ENCODE data around the gene THSD7A.
A peak's percentile ranks its signal among the peaks of the same experiment; 100 is the strongest.

Gene THSD7A

DNA sequence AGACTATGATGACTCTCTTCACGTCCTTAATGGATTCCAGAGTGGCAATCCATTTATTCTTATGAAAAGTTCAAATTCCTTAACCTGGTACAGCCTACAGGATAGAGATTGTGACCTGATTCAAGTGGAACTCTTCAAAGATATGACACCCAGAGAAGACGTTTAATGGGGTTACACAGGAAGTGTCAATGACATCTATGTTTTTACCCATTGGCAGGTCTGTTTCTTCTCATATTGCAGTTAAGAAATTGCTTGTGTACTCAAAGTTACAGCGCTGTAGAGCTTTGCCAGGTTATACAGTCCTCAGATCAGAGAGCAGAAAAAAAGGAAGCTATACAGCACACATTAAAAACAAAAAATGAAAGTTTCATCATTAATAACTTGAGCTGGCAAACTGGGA is 367.4 kb downstream of the THSD7A start:
- TF ChIP-seq POLR2AphosphoS5 (IDR thresholded peaks at IDR 0.05; ENCODE audit: low read depth, low read length) (no peak), FOXP2 (optimal IDR thresholded peaks at IDR 0.05; ENCODE audit: borderline replicate concordance, extremely low read depth, extremely low read length, insufficient read depth) (no peak), SIN3A (IDR thresholded peaks at IDR 0.05; ENCODE audit: borderline replicate concordance, insufficient read depth, low read length) (no peak), TAF1 (IDR thresholded peaks at IDR 0.05; ENCODE audit: borderline replicate concordance, insufficient read depth, low read length) (no peak)
- TF ChIP-seq, protein P1, sequence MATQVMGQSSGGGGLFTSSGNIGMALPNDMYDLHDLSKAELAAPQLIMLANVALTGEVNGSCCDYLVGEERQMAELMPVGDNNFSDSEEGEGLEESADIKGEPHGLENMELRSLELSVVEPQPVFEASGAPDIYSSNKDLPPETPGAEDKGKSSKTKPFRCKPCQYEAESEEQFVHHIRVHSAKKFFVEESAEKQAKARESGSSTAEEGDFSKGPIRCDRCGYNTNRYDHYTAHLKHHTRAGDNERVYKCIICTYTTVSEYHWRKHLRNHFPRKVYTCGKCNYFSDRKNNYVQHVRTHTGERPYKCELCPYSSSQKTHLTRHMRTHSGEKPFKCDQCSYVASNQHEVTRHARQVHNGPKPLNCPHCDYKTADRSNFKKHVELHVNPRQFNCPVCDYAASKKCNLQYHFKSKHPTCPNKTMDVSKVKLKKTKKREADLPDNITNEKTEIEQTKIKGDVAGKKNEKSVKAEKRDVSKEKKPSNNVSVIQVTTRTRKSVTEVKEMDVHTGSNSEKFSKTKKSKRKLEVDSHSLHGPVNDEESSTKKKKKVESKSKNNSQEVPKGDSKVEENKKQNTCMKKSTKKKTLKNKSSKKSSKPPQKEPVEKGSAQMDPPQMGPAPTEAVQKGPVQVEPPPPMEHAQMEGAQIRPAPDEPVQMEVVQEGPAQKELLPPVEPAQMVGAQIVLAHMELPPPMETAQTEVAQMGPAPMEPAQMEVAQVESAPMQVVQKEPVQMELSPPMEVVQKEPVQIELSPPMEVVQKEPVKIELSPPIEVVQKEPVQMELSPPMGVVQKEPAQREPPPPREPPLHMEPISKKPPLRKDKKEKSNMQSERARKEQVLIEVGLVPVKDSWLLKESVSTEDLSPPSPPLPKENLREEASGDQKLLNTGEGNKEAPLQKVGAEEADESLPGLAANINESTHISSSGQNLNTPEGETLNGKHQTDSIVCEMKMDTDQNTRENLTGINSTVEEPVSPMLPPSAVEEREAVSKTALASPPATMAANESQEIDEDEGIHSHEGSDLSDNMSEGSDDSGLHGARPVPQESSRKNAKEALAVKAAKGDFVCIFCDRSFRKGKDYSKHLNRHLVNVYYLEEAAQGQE (IDR thresholded peaks at IDR 0.05; ENCODE audit: insufficient read depth in 1 of 2, low read depth in 2 of 2, low read length in 2 of 2) = no peak

DNA sequence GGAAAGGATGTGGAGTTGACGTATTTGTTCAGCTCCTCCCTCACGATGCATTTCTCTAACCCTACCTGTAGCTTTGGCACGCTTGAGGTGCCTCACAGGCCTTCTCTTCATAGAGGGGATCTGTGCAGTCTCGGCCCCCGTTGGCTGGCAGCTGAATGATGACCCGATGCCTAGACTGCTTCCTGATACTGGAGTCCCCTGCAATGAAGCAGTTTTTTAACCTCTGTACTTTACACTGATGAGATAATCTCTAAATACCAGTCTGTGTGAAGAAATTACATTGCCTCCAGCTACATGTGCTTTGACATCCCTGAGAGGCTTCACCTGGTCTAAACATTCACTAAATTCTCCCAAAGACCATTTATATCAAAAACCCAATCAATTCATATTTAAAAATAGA is 370.1 kb downstream of the THSD7A start:
- TF ChIP-seq POLR2AphosphoS5 (IDR thresholded peaks at IDR 0.05; ENCODE audit: low read depth, low read length) = no peak

DNA sequence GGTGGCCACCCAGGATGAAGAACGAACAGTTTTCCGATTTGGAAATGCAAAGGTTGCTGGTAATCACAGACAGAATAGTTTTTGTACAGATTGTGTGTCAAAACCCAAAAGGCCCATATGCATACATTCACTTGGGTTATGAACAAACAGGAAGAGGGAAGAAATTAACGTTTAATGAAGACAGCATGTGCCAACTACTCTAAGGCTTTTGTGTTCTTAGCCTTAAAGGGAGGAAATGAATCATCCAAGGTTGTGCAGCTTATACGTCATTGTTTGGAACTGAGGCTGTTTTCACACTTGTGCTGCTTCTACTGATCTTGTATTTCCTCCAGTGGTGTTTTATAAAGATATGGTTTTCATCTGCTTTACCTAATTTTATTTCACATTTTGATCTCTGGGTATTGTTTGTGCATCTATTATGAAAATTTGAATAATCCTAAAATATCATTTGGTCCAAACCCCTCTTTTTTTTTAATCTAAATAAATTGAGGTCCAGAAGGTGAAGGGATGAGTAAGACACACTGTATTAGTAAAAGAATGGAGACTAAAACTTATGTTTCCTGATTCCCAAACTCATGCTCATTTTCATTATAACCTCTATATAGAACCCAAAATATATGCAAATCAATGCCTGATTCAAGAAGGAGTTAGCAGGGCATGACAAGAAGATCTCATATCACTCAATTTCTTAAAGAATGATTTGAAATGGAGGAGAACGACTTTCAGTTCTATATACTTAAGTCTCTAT is 373.1 kb downstream of the THSD7A start:
- TF ChIP-seq SIN3A (IDR thresholded peaks at IDR 0.05; ENCODE audit: borderline replicate concordance, insufficient read depth, low read length) (0 out of 2 replicates have a peak, but pooled peaks have one; percentile 43), FOXP2 (optimal IDR thresholded peaks at IDR 0.05; ENCODE audit: borderline replicate concordance, extremely low read depth, extremely low read length, insufficient read depth) (no peak), POLR2AphosphoS5 (IDR thresholded peaks at IDR 0.05; ENCODE audit: low read depth, low read length) (peak; percentile 52; the same call in 1 of the 2 replicates), TAF1 (IDR thresholded peaks at IDR 0.05; ENCODE audit: borderline replicate concordance, insufficient read depth, low read length) (no peak)
- TF ChIP-seq, protein P1 (IDR thresholded peaks at IDR 0.05; ENCODE audit: insufficient read depth in 1 of 2, low read depth in 2 of 2, low read length in 2 of 2) = peak in 1 of 2 experiments; percentile 52; a peak in 1 of 4 replicates

DNA sequence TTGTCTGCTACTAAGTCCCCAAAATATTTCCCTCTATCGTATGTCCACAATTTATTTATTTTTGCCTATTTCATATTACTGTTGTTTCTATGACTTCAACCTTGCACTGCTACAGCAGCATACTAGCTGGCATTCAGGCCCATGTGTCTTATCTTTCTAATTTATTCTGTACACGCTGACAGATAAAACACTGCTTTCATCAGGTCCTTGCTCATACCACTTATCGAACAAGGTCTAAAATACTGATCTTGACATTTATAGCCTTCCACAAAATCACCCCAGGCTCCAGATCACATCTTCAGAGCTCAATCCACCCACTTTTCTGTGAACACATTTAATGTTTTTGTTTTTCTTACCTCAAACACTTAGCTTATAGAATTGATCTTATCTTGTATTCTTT is 374.6 kb downstream of the THSD7A start:
- TF ChIP-seq TAF1 (IDR thresholded peaks at IDR 0.05; ENCODE audit: borderline replicate concordance, insufficient read depth, low read length) = no peak
- no peak for TF ChIP-seq SIN3A (IDR thresholded peaks at IDR 0.05; ENCODE audit: borderline replicate concordance, insufficient read depth, low read length)
- TF ChIP-seq, protein P1 (IDR thresholded peaks at IDR 0.05; ENCODE audit: insufficient read depth in 1 of 2, low read depth in 2 of 2, low read length in 2 of 2) = no peak
- TF ChIP-seq POLR2AphosphoS5 (IDR thresholded peaks at IDR 0.05; ENCODE audit: low read depth, low read length) = no peak
- TF ChIP-seq FOXP2 (optimal IDR thresholded peaks at IDR 0.05; ENCODE audit: borderline replicate concordance, extremely low read depth, extremely low read length, insufficient read depth) = no peak

DNA sequence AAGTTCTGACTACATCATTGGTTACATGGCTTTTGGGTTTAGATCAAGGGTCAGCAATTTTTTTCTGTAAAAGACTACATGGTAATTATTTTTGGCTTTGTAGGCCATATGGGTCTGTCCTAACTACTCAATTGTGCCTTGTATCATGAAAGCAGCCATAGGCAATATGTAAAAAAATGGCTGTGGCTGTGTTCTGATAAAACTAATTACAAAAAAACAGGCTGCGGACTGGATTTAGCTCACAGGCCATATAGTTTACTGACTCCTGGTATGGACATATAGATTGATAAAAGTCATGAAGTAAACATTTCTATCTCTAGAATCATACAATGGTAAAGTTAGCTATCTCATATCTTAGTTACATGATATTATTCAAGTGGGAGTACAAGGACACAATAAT is 375.4 kb downstream of the THSD7A start:
- TF ChIP-seq POLR2AphosphoS5 (IDR thresholded peaks at IDR 0.05; ENCODE audit: low read depth, low read length) = no peak
- TF ChIP-seq FOXP2 (optimal IDR thresholded peaks at IDR 0.05; ENCODE audit: borderline replicate concordance, extremely low read depth, extremely low read length, insufficient read depth) = no peak
- TF ChIP-seq SIN3A (IDR thresholded peaks at IDR 0.05; ENCODE audit: borderline replicate concordance, insufficient read depth, low read length) = no peak
- TF ChIP-seq, protein P1 (IDR thresholded peaks at IDR 0.05; ENCODE audit: insufficient read depth in 1 of 2, low read depth in 2 of 2, low read length in 2 of 2) = no peak
- TF ChIP-seq TAF1 (IDR thresholded peaks at IDR 0.05; ENCODE audit: borderline replicate concordance, insufficient read depth, low read length) = no peak
